C4-2B (cell line): Measurements from ENCODE around the gene MEOX2.

ENCODE experiments used
- ZFX ChIP-seq: fragments of 450-650 bp; IDR thresholded peaks from 2 replicates; pipeline ENCODE4 v1.6.1; 2017
- TF ChIP-seq, protein P1 (sequence below): fragments of 450-650 bp; conservative IDR thresholded peaks from 2 replicates; pipeline ENCODE4 v1.5.1; 2017; ENCODE audit warnings: mild to moderate bottlenecking

GRCh38 chr7:15688279-15688626 is 1.8 kb upstream of the MEOX2 start:
- TF ChIP-seq, protein P1, sequence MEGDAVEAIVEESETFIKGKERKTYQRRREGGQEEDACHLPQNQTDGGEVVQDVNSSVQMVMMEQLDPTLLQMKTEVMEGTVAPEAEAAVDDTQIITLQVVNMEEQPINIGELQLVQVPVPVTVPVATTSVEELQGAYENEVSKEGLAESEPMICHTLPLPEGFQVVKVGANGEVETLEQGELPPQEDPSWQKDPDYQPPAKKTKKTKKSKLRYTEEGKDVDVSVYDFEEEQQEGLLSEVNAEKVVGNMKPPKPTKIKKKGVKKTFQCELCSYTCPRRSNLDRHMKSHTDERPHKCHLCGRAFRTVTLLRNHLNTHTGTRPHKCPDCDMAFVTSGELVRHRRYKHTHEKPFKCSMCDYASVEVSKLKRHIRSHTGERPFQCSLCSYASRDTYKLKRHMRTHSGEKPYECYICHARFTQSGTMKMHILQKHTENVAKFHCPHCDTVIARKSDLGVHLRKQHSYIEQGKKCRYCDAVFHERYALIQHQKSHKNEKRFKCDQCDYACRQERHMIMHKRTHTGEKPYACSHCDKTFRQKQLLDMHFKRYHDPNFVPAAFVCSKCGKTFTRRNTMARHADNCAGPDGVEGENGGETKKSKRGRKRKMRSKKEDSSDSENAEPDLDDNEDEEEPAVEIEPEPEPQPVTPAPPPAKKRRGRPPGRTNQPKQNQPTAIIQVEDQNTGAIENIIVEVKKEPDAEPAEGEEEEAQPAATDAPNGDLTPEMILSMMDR = no peak
- no peak for TF ChIP-seq ZFX
